ENCODE results near the gene ZDHHC7.
"Not testable (repeated sequence)": the region's sequence is repeated elsewhere in the genome, so short reads cannot be mapped to it uniquely, and the experiment has no call there.

ZDHHC7 gene

GRCh38 chr16:84947022-84947421, 64.3 kb downstream of the ZDHHC7 start:
- no peak overlapping the region for H3K4me3 ChIP-seq (ENCODE audit: low read depth, low read length)
- TF ChIP-seq, protein P1, sequence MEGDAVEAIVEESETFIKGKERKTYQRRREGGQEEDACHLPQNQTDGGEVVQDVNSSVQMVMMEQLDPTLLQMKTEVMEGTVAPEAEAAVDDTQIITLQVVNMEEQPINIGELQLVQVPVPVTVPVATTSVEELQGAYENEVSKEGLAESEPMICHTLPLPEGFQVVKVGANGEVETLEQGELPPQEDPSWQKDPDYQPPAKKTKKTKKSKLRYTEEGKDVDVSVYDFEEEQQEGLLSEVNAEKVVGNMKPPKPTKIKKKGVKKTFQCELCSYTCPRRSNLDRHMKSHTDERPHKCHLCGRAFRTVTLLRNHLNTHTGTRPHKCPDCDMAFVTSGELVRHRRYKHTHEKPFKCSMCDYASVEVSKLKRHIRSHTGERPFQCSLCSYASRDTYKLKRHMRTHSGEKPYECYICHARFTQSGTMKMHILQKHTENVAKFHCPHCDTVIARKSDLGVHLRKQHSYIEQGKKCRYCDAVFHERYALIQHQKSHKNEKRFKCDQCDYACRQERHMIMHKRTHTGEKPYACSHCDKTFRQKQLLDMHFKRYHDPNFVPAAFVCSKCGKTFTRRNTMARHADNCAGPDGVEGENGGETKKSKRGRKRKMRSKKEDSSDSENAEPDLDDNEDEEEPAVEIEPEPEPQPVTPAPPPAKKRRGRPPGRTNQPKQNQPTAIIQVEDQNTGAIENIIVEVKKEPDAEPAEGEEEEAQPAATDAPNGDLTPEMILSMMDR (IDR thresholded peaks at IDR 0.05; ENCODE audit: control insufficient read depth, extremely low read depth, insufficient read depth): no peak
- peak; percentile 78 for DNase-seq (ENCODE audit: low read depth)

DNA sequence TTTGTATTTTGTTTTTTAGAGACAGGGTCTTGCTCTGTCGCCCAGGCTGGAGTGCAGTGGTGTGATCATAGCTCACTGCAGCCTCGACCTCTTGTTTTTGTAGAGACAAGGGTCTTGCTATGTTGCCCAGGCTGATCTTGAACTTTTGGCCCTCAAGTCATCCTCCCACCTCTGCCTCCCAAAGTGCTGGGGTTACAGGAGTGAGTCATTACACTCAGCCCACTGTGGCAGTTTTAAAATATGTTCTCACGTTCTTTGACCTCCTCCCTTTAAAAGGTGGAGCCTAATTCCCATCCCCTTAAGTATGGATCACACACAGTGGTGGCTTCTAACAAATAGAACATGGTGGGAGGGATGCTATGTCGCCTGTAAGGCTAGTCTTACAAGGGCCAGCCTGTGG, 67.7 kb downstream of the ZDHHC7 start:
- DNase-seq (ENCODE audit: low read depth): no peak
- TF ChIP-seq, protein P1 (IDR thresholded peaks at IDR 0.05; ENCODE audit: control insufficient read depth, extremely low read depth, insufficient read depth): no peak
- H3K4me3 ChIP-seq (ENCODE audit: low read depth, low read length): no peak overlapping the region

DNA sequence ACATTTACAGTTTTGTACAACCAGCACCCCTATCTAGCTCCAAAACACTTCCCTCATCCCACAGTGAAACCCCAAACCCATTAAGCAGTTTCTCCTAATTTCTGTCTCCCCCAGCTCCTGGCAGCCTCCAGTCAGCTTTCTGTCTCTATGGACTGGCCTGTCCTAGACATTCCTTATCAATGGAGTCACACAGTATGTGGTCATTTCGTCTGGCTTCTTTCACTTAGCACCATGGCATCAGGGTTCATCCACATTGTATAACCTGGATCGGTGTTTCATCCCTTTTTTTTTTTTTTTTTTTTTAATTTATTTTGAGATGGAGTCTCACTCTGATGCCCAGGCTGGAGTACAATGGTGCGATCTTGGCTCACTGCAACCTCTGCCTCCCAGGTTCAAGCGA, 68.5 kb downstream of the ZDHHC7 start:
- DNase-seq (ENCODE audit: low read depth): no peak
- TF ChIP-seq, protein P1 (IDR thresholded peaks at IDR 0.05; ENCODE audit: control insufficient read depth, extremely low read depth, insufficient read depth): no peak

DNA sequence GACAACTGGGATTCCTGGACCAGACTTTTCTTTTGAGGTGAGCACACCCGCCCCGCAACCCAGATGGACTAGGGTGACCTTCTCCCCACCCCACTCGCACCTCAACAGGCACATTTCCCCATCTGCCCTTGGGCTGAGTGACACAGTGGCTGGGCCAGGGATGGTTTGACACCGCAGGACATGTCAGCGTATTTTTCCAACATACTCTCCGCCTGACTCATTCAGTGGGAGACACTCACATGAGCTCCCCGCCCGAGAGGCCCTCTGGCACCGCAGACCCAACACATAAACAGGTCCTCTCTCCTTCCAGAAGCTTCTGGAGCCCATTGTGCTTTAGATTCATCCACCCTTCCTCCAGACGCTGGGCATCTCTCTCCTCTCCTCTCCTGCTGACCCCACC, 69.4 kb downstream of the ZDHHC7 start:
- no peak for DNase-seq (ENCODE audit: low read depth)
- no peak overlapping the region for H3K4me3 ChIP-seq (ENCODE audit: low read depth, low read length)
- TF ChIP-seq, protein P1 (IDR thresholded peaks at IDR 0.05; ENCODE audit: control insufficient read depth, extremely low read depth, insufficient read depth): no peak

More for the DNA sequence above, 68.5 kb downstream of the ZDHHC7 start:
- no peak overlapping the region for H3K4me3 ChIP-seq (ENCODE audit: low read depth, low read length)

GRCh38 chr16:84940670-84941551, 70.4 kb downstream of the ZDHHC7 start:
- TF ChIP-seq, protein P1 (IDR thresholded peaks at IDR 0.05; ENCODE audit: control insufficient read depth, extremely low read depth, insufficient read depth): no peak
- no peak for DNase-seq (ENCODE audit: low read depth)

DNA sequence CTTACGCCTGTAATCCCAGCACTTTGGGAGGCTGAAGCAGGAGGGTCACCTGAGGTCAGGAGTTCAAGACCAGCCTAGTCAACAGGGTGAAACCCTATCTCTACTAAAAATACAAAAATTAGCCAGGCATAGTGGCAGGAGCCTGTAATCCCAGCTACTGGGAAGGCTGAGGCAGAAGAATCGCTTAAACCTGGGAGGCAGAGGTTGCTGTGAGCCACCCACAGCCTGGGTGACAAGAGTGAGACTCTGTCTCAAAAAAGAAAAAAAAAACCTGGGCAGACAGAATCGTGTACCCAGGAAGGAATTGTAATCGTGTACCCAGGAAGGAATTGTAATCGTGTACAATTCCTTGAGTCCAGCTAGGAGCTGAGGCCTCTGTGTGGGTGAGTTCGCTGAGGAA, 72.7 kb downstream of the ZDHHC7 start:
- not testable (repeated sequence) for DNase-seq (ENCODE audit: low read depth)

More at GRCh38 chr16:84940670-84941551, 70.4 kb downstream of the ZDHHC7 start:
- H3K4me3 ChIP-seq (ENCODE audit: low read depth, low read length): no peak overlapping the region

DNA sequence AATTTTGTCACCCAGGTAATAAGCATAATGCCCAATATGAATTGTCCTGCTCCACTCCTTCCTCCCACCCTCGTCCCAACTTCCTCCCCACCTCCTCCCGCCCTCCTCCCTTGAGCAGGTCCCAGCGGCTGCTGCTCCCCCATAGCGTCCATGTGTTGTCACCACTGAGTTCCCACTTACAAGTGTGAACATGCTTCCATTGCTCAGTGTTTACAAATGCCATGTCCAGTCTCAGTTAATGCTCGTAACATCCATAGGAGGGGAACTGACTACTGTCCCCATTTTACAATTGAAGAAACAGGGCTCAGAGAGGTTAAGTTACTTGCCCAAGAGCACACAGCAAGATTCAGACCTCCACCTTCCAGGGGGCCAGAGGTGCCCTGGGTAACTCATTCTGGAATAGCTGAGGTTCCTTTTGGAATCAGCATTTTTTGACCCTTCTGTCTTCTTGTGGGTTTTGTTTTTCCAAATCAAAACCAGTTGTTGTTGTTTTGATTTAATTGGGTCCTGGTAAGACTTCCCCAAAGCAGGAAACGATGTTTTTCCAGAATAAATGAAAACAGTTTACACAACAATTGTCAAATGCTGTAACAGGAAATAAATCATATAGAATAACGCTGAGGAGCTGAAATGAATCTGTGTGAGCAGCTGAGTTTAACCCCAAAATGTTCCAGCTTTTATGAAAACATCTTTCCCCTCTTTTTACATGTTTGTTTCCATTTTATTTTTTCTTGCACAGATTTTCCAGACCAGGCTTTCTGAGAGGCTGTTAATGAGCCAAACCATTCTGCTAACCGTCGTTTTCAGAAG, 73.9 kb downstream of the ZDHHC7 start:
- H3K4me3 ChIP-seq (ENCODE audit: low read depth, low read length): no peak overlapping the region
- no peak for DNase-seq (ENCODE audit: low read depth)
- TF ChIP-seq, protein P1 (IDR thresholded peaks at IDR 0.05; ENCODE audit: control insufficient read depth, extremely low read depth, insufficient read depth): no peak

More for the DNA sequence above, 72.7 kb downstream of the ZDHHC7 start:
- H3K4me3 ChIP-seq (ENCODE audit: low read depth, low read length): not testable (repeated sequence)
